Activated T-helper 9 cell treated with anti-CD3 and anti-CD28 coated beads, Interleukin-2, amount 50 U/mL, for 16 hours (primary cell): ENCODE data around the gene ASPRV1.
A peak's percentile ranks its signal among the peaks of the same experiment; 100 is the strongest.

Source experiments
- DNase-seq: peaks from one replicate; pipeline ENCODE4 v3.0.0-alpha.2; 2020; ENCODE audit warnings: low read depth

ASPRV1 gene

GRCh38 chr2:69939722-69940121 lies 21.7 kb downstream of the ASPRV1 start:
- no peak for DNase-seq

- no peak for DNase-seq
Measured at GRCh38 chr2:69937968-69938367, 23.5 kb downstream of the ASPRV1 start.

GRCh38 chr2:69936906-69937305 lies 24.5 kb downstream of the ASPRV1 start:
- DNase-seq = no peak

- DNase-seq = no peak
Measured at GRCh38 chr2:69935011-69935410, 26.4 kb downstream of the ASPRV1 start.

GRCh38 chr2:69934614-69934908 lies 26.9 kb downstream of the ASPRV1 start:
- DNase-seq = no peak

GRCh38 chr2:69933839-69934613 lies 27.4 kb downstream of the ASPRV1 start:
- no peak for DNase-seq

- DNase-seq = no peak
Measured at GRCh38 chr2:69933254-69933828, 28.1 kb downstream of the ASPRV1 start.

- no peak for DNase-seq
Measured at GRCh38 chr2:69932596-69932922, 28.9 kb downstream of the ASPRV1 start.

- DNase-seq = no peak
Measured at GRCh38 chr2:69931832-69932595, 29.4 kb downstream of the ASPRV1 start.

GRCh38 chr2:69926849-69927515 lies 34.4 kb downstream of the ASPRV1 start:
- DNase-seq = no peak

- no peak for DNase-seq
Measured at GRCh38 chr2:69923116-69923515, 38.3 kb downstream of the ASPRV1 start.

- no peak for DNase-seq
Measured at GRCh38 chr2:69918401-69918800, 43.0 kb downstream of the ASPRV1 start.

GRCh38 chr2:69917852-69918251 lies 43.6 kb downstream of the ASPRV1 start:
- DNase-seq = no peak

GRCh38 chr2:69916106-69916505 lies 45.3 kb downstream of the ASPRV1 start:
- no peak for DNase-seq

GRCh38 chr2:69914950-69915945 lies 46.2 kb downstream of the ASPRV1 start, which contains the start of gene MXD1:
TSS of gene MXD1 (plus strand) at chr2:69915109. CDS start at chr2:69915331, 222 bp downstream.
- peak; percentile 100 for DNase-seq

- no peak for DNase-seq
Measured at GRCh38 chr2:69914164-69914949, 47.1 kb downstream of the ASPRV1 start.

GRCh38 chr2:69911985-69912563 lies 49.4 kb downstream of the ASPRV1 start:
- no peak for DNase-seq
